ENCODE data around the gene VAT1.

Gene VAT1

DNA sequence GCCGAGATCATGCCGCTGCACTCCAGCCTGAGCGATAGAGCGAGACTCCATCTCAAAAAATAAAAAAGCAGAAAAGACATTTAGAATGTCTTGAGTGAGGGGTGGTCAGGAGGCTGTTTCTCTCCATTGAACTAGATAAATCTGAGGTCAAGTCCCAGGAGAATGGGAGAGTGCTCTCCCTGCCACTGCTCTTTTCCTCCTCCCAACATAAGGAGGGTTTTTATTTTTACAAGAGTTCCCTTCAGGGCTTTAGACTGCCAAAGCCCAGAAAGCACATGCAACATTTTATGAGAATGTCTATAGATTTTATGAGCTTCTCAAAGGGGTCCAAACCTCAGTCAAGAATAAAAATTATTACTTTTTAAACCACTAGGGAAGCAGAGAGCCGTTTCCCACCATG lies 4.4 kb upstream of the VAT1 start:
- DNase-seq = no peak

DNA sequence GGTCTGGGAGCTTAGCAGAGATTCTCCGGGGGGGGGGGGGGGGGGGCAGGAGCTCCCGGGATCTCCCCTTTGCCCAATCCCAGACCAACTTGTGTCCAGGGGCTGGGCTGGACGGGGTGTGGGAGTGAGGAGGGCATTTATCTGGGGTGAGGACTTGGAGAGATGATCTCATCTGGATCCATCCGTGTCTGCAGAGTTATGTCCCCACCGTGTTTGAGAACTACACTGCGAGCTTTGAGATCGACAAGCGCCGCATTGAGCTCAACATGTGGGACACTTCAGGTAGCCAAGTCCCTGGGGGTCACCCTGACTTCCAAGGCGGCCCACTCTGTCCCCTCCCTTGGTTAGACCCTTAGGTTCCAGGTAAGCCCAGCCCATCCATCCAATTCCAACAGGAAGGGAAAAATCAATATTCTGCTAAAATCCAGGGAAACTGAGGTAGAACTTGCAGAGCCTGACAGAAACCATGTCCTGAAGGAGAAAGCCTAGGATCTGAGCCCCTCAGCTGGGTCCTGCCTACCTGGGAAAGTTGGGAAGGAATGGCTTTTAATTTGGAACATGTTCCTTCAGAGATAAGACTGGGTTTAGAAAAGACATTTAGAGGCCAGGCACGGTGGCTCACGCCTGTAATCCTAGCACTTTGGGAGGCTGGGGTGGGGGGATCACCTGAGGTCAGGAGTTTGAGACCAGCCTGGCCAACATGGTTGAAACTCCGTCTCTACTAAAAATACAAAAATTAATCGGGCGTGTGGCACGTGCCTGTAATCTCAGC lies 3.8 kb upstream of the VAT1 start:
- no peak for DNase-seq

DNA sequence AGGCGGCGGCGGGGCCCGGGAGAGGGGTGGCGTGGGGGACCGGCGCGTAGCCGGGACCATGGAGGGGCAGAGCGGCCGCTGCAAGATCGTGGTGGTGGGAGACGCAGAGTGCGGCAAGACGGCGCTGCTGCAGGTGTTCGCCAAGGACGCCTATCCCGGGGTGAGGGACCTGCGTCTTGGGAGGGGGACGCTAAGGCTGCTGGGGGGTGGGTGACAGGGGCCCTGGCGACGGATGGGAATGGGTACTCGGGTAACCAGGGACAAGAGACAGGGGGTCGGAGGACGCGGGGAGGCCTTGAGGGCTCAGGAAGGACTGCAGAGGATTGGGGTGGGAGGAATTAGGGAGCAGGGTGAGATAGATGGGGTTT lies 3.1 kb upstream of the VAT1 start:
- no peak for DNase-seq

DNA sequence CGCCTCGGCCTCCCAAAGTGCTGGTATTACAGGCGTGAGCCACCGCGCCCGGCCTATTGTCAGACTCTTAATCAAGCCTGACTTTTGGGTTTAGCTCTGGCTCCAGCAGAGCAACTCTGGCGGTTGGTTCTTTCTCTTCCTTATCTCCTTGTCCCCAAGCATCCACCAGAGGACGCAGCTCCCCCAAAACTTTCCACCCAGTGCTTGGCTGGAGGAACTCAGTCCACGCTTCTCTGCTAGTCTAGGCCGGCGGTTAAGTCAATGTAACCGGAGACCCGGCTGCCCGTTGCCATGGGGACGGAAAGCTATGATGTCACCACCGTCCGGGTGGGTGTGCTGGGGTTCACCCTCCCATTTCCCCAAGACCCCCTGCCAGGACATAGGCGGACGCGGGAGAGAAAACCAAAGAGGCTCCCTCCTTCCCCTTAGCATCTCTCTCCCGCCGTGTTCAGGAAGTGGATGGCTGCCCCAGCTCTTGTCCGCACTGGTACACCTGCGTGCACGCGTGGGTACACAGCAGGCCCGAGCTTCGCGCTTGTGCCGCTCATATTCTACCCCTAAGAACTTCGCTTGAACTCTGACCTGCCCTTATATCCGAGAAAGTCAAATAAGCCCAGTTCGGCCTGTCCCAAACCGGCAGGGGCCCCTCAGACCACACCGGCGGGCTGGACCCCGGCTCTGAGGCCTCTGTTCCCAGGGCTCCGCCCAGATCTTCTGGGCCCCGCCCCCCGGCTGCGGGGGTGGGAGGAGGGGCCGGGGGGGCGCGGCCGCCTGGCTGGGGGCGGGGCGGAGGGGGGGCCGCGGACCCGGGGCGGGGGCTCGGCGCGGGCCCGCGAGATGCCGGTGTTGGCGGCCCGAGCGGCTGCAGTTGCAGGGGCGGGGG lies 2.5 kb upstream of the VAT1 start, which contains the start of gene RND2:
RND2 (plus strand) TSS at position 825 of the 883 bp plus-strand sequence. CDS start 117 bp downstream, outside the sequence.
- DNase-seq = peak; percentile 85

DNA sequence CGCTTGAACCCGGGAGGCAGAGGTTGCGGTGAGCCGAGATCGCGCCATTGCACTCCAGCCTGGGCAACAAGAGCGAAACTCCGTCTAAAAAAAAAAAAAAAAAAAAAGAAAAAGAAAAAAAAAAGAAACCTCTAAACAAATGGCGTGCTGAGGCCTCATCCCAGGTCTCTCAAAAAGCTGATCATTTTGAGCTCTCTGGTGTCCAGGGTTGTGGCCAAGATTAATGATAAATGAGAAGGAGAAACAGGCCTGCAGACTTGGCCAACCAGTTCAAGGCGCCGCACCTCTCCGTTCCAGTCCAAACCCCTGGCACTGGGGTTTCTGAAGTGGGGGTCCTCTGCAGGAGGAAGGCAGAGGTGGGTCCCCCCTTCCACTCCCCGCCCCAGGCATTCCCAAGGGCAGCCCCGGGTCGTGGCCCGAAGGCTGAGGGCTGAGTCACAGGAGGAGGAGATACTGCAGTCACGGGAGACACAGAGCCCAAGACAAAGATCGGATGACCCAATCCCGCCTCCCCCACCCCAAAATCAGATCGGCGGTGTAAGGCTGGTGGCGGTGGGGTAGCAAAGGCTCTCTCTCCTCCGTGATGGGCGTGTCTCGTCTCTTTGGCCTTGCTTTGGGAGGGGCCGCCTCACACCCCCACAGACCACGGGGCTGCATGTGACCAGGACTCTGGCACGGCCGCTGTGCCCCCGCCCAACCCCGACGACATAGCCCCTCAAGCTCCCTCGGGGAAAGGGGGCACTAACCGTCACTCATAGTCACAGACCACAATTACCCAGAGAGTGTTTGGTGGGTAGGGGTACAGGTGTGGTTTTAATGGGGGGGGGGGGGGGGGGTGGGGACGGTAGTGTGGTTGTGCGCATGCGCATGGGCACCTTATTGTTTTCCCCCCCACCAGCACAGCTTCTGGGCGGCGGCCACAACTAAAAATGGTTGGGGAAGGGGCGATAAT lies 1.1 kb downstream of the VAT1 start:
- DNase-seq = peak; percentile 40

DNA sequence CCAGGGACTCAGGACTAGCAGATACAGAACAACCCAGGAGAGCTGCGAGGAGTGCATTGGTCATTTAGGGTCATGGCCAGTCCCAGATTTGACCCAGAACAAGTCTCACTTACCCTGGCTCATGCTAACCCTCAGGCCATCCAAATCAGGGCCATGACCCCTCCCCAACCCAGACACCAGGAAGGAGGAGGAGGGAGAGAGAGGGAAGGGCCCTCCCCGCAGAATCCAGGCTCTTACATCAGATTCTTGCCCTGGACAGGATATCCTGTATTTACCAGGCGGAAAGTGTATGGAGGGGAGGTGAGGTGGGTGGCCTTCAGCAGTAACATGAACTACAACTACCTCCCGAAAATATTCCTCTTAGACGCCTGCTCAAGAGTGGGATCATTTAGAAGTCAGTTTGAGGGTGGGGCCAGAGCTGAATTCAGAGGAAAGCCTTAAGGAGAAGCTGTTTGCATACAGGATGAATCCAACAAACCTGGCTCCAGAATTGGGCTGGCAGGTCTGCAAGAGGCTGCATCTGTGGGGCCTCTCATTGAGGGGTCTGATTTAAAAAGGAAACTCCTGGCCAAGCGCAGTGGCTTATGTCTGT lies 2.1 kb downstream of the VAT1 start:
- no peak for DNase-seq

DNA sequence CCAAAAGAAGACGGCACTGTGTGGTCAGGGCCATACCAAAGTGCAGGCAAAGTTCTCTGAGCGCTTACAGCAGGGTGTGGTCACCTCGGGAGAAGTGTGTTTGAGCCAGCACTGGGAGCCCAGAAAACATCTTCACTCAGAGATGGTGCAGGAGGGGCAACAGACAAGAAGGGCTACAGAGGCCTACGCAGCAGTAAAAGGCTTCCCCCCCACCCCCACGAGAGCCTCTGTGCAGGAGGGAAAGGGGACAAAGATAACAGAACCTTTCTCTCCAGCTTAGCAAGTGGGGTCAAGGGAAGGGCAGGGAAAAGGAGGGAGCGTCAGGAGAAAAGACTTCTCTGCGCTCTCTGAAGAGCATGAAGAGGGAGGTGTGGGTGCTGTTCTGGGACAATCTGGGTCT lies 2.8 kb downstream of the VAT1 start:
- DNase-seq = no peak

DNA sequence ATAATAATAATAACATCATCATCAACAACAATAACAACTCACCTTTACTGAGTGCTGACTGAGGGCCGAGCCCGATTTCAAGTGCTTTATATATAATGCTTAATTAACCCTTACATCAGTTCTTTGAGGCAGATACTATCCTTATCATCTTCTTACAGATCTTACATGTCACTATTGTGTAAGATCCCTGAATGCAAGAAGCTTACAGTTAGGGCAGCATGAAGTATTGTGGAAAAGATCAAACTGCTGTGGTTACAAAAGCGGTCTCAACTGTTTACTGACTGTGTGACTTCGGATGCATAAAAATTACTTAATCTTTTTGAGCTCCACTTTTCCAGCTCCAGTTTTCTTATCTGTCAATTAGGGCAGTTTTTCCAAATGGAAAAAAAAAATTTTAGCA lies 3.3 kb downstream of the VAT1 start:
- DNase-seq = no peak

DNA sequence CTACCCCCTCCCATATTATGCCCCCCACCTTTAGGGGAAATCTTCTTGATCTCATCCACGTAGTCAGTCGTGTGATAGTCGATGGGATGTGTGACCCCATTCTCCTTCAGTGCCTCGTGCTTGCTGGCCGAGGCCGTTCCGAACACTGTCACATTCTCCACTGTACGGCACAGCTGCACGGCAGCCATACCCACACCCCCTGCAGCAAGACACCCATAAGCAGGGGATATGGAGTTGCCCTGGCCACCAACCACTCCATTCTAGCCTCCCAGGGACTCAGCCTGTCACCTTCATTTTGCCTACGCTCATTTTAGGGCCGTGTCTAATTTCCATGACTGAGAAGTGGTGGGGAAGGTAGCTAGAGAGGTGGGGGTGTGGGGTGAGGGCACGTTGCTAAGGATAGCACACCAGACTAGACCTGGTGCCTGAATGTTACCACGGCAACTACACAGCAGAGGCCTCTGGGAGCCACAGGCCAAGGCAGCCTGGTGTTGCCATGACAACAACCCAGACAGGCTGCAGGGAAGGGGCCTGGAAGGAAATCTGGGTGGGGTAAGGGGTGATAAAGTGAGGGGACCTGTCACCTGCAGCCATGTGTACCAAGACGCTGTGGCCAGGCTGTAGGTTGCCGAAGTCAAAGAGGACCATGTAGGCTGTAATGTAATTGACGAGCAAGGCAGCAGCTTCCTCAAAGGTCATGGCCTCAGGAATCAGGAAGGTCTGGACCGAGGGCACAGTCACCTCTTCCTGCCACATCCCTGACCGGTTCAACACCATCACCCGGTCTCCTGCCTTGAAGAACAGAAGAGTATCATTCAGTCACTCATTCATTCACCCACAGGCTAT lies 4.0 kb downstream of the VAT1 start:
- DNase-seq = no peak

DNA sequence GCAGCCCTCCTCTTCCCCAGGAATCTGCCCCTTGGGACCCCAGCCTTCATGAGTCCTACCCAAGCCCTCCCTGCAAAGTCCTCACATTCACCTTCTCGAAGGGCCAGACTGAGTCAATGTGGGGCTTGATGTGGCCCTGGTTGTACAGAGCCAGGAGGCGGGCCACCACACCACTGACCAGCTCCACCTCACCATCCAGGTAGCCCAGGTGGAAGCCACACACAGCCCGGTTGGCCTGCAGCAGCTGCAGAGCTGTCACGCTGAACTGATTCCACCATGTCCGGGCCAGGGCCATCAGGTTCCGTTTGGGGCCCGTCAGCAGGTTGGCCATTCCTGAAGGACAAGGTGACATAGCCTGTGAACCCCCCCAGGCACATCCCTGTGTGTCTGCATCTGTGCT lies 6.0 kb downstream of the VAT1 start:
- DNase-seq = no peak

DNA sequence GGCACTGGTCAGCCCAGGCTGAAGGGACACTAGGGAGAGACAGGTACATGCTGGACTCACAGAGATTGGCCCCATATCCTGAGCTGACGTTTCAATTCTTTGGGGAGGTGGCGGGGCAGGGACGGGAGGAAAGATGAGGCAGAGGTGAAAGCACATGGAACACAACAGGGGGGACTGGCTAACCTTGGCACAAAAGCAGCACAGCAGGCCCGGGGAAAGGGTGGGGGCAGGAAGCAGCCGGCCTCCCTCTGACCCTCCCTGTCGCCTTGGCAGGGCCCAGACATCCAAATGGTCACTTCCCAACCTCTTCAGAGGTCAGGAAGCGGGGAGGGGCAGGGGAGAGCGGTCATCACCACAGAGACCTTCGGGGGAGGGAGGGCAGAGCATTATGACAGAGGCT lies 6.6 kb downstream of the VAT1 start:
- DNase-seq = no peak

DNA sequence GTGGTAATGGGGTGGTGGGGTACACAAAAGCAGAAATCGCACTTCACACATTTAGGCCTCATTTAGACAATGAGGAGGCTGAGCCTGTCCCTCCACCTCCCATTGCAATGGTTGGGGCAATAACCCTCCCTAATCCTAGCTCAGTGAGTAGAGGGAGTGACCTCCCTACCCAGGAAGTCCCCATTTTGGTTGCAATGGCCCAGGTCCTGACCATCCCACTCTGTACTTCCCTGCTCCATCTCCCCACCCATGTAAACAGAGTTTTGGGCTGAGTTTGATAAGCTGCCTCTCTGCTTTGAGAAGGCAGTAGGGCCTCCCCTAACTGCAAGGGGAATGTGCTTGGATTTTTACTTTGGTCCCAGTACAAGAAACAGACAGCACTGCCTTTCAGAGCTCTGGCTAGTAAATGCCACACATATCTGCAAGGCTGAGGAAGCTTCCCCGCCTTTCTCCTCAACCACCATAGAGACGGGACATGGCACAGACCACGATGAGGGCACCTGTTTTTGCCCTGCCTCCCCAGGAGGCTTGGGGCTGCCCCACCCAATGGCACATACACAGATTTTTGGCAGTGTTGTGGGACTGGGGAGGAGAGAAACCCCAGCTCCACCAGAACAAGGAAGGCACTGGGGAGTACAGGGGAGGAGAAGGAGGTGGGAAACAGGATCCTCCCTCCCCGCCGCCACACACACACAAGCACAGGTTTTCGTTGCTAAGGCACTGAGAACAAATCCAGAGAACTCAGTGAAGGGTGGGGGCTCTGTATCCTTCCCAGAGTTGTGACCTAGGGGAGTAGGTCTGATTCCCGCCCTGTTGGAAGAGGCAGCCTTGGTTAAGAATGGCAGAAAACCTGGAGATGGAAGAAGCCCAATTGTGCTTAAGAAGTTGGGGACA lies 7.3 kb downstream of the VAT1 start:
- no peak for DNase-seq

DNA sequence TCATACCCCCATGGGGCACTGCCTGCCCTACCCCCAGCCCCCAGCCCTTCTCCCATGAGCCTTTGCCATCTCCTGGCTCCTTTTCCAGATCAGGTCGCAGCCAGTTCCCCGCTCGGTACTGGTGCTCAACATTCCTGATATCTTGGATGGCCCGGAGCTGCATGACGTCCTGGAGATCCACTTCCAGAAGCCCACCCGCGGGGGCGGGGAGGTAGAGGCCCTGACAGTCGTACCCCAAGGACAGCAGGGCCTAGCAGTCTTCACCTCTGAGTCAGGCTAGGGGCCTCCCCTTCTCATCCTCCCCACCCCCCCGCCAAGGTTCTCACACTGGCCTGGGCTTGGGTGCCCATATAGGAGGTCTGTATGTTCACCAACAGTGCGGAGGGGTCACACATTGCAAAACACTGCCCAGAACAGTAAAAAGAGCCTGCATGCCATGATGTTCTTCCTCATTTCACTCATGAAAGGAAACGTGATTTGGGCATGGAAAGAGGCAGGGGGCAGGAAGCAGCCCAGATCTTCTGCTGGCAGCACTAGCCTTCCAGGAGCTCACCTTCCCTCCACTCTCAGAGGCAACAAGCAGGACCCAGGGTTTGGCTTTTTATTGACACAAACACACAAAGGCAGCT lies 8.1 kb downstream of the VAT1 start:
- DNase-seq = no peak

DNA sequence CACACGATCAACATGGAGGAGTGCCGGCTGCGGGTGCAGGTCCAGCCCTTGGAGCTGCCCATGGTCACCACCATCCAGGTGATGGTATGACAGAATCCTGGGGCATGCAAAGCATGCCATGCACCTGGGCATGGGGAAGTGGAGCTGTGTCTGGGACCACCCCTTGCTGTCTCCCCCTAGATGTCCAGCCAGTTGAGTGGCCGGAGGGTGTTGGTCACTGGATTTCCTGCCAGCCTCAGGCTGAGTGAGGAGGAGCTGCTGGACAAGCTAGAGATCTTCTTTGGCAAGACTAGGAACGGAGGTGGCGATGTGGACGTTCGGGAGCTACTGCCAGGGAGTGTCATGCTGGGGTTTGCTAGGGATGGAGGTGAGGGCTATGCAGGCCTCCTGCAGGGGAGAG lies 8.9 kb downstream of the VAT1 start:
- DNase-seq = no peak

DNA sequence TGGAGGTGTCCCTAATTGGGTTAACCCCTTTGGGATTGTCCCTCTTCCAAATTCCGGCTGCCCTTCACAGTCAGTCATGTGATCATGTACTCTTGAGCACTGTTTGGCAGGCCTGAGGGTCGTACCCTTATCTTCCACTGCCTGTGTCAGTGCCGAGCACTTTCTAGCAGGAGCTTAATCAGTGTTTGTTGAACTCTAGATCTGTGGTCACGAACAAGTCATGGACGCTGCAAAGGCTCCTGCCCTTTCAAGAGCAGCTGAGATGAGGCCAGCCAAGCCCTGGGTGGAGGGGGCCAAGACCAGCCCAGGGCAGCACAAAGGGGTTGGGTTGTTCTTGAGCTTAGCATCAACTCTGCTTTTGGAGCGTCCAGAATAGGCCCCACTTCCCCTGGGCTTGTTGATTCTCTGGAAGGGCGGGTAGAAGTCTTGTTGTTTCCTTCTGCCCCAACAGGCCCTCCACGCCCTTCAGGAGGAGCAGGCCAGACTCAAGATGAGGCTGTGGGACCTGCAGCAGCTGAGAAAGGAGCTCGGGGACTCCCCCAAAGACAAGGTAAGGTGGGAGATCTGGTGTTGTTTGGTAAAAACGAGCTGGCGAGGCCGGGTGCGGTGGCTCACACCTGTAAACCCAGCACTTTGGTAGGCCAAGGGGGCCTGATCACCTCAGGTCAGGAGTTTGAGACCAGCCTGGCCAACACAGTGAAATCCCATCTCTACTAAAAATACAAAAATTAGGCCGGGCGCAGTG lies 10.3 kb downstream of the VAT1 start:
- DNase-seq = no peak

DNA sequence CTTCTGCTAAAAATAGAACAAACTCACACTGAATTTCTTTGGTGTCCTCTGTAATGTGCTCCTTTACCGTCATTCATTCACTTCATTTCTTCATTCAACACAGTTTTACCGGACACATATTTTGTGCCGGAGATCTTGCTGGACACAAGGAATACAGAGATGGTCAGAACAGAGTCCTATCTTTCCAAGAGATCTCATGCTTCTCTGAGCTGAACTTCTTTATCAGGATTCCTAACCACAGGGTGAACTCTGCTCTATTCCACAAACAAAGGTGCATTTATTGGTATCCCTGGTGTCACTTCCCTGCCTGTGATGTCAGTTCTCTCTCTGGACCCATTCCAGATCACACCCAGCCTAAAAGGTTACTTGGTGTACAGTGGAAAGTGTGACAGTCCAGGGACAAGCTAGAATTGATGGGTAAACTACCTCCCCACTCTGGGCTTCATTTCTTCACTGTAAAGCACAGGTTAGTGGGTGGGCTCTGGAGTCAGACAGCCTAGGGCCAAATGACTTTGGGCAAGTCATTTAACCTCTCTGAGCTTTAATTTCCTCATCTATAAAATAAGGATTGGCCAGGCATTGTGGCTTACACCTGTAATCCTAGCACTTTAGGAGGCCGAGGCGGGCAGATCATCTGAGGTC lies 11.4 kb downstream of the VAT1 start:
- DNase-seq = no peak

DNA sequence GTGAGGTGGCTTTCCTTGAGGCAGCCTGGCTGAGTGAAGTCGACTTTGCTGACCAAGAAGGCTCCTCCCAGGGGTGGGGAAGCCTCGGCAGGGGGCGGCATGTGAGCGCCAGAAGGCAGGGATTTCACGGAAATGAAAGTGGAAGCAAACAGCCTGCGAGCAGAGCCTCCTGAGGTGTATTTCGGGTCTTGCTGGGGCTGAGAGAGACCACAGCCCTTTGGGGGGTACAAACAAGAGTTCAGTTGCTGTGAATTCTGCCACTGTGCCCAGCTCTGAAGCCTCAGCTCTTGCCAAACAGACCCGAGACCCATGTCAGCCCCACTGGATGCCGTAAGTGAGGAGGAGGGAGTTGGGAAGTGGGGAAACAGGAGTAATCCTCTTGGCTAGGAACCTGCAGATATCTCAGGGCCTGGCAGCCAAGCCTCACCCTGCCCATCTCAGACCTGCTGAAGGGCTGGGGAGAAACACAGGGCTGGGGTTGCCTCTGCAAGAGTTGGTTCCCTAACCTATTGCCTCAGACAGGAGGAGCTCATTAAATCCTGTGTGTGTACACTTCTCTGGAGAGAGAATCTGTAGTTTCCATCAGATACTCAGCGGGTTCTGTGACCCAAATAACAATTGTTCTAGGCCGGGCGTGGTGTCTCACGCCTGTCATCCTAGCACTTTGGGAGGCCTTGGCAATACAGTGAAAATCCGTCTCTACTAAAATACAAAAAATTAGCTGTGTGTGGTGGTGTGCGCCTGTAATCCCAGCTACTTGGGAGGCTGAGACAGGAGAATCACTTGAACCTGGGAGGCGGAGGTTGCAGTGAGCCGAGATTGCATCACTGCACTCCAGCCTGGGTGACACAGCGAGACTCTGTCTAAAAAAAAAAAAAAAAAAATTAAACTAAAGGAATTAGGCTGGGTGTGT lies 15.3 kb downstream of the VAT1 start, which contains the start of gene IFI35:
IFI35 (plus strand) TSS at position 146 of the 913 bp plus-strand sequence; CDS start at position 310, 164 bp downstream.
- DNase-seq = peak; percentile 91
